OCI-LY1 (cell line): Measurements from ENCODE around the gene CFAP47.

Experiments
- H2AFZ ChIP-seq: fragments of 200-600 bp; sonication (generic), shearing (Covaris generic); 2 replicates; pipeline ENCODE4 v1.6.0; 2014; ENCODE audit warnings: antibody characterized with exemption, mild to moderate bottlenecking, low read length
- H3F3A ChIP-seq: fragments of 200-600 bp; sonication (generic), shearing (Covaris generic); 2 replicates; pipeline ENCODE4 v1.6.0; 2014; ENCODE audit warnings: mild to moderate bottlenecking, antibody characterized with exemption, low read length, moderate library complexity; ENCODE audit not compliant: insufficient read depth
- H3K27ac ChIP-seq: fragments of 200-600 bp; sonication (generic); 2 replicates; pipeline ENCODE4 v1.5.1; 2014; ENCODE audit warnings: low read length, mixed run types, mild to moderate bottlenecking, low read depth; ENCODE audit not compliant: poor library complexity, severe bottlenecking
- H3K27me3 ChIP-seq: fragments of 200-600 bp; sonication (generic); 2 replicates; pipeline ENCODE4 v1.6.0; 2014; ENCODE audit warnings: antibody characterized with exemption, mild to moderate bottlenecking, low read length, moderate library complexity; ENCODE audit not compliant: insufficient read depth
- H3K36me3 ChIP-seq: fragments of 200-600 bp; sonication (generic); 2 replicates; pipeline ENCODE4 v1.6.1; 2014; ENCODE audit warnings: mild to moderate bottlenecking, antibody characterized with exemption, low read length, moderate library complexity, mixed read lengths; ENCODE audit not compliant: insufficient read depth
- H3K4me1 ChIP-seq: fragments of 200-600 bp; sonication (generic); 2 replicates; pipeline ENCODE4 v1.5.1; 2014; ENCODE audit warnings: mild to moderate bottlenecking, low read length, moderate library complexity; ENCODE audit not compliant: insufficient read depth, severe bottlenecking
- H3K4me2 ChIP-seq: fragments of 200-600 bp; sonication (generic), shearing (Covaris generic); 2 replicates; pipeline ENCODE4 v1.6.1; 2014; ENCODE audit warnings: low read length
- H3K4me3 ChIP-seq: fragments of 200-600 bp; sonication (generic); 2 replicates; pipeline ENCODE4 v1.5.1; 2014; ENCODE audit warnings: low read length, low read depth, mild to moderate bottlenecking, mixed read lengths; ENCODE audit not compliant: poor library complexity, severe bottlenecking
- H3K79me2 ChIP-seq: fragments of 200-600 bp; shearing (Covaris generic); 2 replicates; pipeline ENCODE4 v1.6.1; 2016; ENCODE audit warnings: mixed run types, low read length, mixed read lengths; ENCODE audit not compliant: insufficient read depth
- H3K9ac ChIP-seq: fragments of 200-600 bp; sonication (generic), shearing (Covaris generic); 2 replicates; pipeline ENCODE4 v1.6.1; 2014; ENCODE audit warnings: mild to moderate bottlenecking, low read length, mixed read lengths
- H3K9me2 ChIP-seq: fragments of 200-600 bp; sonication (generic), shearing (Covaris generic); 2 replicates; pipeline ENCODE4 v1.6.1; 2014; ENCODE audit warnings: low read depth, mild to moderate bottlenecking, low read length, mixed read lengths
- H3K9me3 ChIP-seq: fragments of 200-600 bp; shearing (Covaris generic); 2 replicates; pipeline ENCODE4 v1.6.1; 2014; ENCODE audit warnings: low read length, mixed read lengths
- H4K20me1 ChIP-seq: fragments of 200-600 bp; sonication (generic), shearing (Covaris generic); 2 replicates; pipeline ENCODE4 v1.6.0; 2016; ENCODE audit warnings: mild to moderate bottlenecking, low read length; ENCODE audit not compliant: insufficient read depth
- CTCF ChIP-seq: fragments of 200-600 bp; sonication (generic), shearing (Covaris generic); IDR thresholded peaks from 2 replicates; pipeline ENCODE4 v1.5.1; 2017; ENCODE audit warnings: mild to moderate bottlenecking, antibody characterized with exemption, low read length, moderate library complexity, mixed read lengths
- EZH2 ChIP-seq: fragments of 200-600 bp; sonication (generic), shearing (Covaris generic); IDR thresholded peaks from 2 replicates; pipeline ENCODE4 v1.8.0; 2017; ENCODE audit warnings: borderline replicate concordance, mixed run types, mild to moderate bottlenecking, antibody characterized with exemption, low read length, moderate library complexity, mixed read lengths

CFAP47 gene

GRCh38 chrX:36434522-36434921 is 515.0 kb downstream of the CFAP47 start:
- no peak overlapping the region for H3K4me2 ChIP-seq
- H3K36me3 ChIP-seq, result no peaks in the 10 kb centered on the region
- H3K27me3 ChIP-seq, result no peaks in the 10 kb centered on the region
- H4K20me1 ChIP-seq, result no peaks in the 10 kb centered on the region
- no peak overlapping the region for H3K9ac ChIP-seq
- no peaks in the 10 kb centered on the region for H3K9me2 ChIP-seq
- H3K27ac ChIP-seq, result no peak overlapping the region
- H3F3A ChIP-seq, result no peaks in the 10 kb centered on the region
- no peaks in the 10 kb centered on the region for H3K79me2 ChIP-seq
- TF ChIP-seq EZH2 (no peak), CTCF (no peak)
- H2AFZ ChIP-seq, result no peak overlapping the region
- no peak overlapping the region for H3K4me3 ChIP-seq
- no peaks in the 10 kb centered on the region for H3K9me3 ChIP-seq
- no peaks in the 10 kb centered on the region for H3K4me1 ChIP-seq
